HL-60 (cell line): Measurements from ENCODE around the gene GRIN2C.

Experiments used
- CTCF ChIP-seq: IDR thresholded peaks from one replicate; pipeline ENCODE4 v1.5.1; 2011; ENCODE audit warnings: low read length, control low read depth, inconsistent platforms; ENCODE audit not compliant: insufficient read depth
- POLR2AphosphoS5 ChIP-seq: IDR thresholded peaks from 2 replicates; pipeline ENCODE4 v1.6.1; 2012; ENCODE audit warnings: low read depth

DNA sequence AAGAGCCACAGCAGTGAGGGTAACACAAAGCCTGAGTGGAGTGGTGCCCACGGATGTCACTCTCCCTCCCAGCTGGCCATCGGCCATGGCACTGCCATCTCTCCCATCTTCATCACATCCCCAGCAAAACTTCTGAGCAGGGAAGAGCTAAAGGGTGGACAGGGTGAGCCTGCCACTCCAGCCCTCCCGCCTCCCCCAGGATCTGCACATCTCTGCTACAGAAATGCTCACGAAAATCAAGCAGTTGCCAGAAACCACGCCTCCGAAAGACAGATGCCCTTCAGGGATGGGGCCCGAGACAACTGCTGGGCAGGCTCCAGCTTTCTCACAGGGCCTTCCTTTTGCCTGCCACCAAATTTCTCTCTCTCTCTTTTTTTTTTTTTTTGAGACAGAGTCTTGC lies 3.6 kb downstream of the GRIN2C start:
- TF ChIP-seq POLR2AphosphoS5 (no peak), CTCF (no peak)
